GM23338 (cell line): ENCODE data around the gene CSTB. TPM values are rescaled to one million over a fixed set of nuclear protein-coding genes. Genes with fewer than 3 reads are reported as not detected.

Source experiments
- ATAC-seq: fragments of 200-7000 bp; cut with Tn5 transposase; 3 replicates; pipeline ENCODE4 v1.9.1; 2020
- DNase-seq: peaks from one replicate; pipeline ENCODE4 v3.0.0-alpha.2; 2015; ENCODE audit warnings: low spot score
- H2AFZ ChIP-seq: fragments of 200-600 bp; sonication (generic); 2 replicates; pipeline ENCODE4 v1.8.0; 2016; ENCODE audit warnings: antibody characterized with exemption, mild to moderate bottlenecking, moderate library complexity
- H3F3A ChIP-seq: fragments of 200-600 bp; sonication (generic); replicated peaks from 2 replicates; pipeline ENCODE4 v1.8.0; 2017; ENCODE audit warnings: antibody characterized with exemption, mixed run types, low read depth
- H3K27ac ChIP-seq: fragments of 200-600 bp; sonication (generic); 2 replicates; pipeline ENCODE4 v1.6.1; 2016; ENCODE audit warnings: low read depth
- H3K27me3 ChIP-seq: fragments of 200-600 bp; sonication (generic); 2 replicates; pipeline ENCODE4 v1.8.0; 2016; ENCODE audit warnings: mild to moderate bottlenecking, mixed run types, moderate library complexity; ENCODE audit not compliant: insufficient read depth
- H3K36me3 ChIP-seq: fragments of 200-600 bp; sonication (generic); 2 replicates; pipeline ENCODE4 v1.8.0; 2016; ENCODE audit warnings: mild to moderate bottlenecking; ENCODE audit not compliant: insufficient read depth
- H3K4me1 ChIP-seq: fragments of 200-600 bp; sonication (generic); 2 replicates; pipeline ENCODE4 v1.8.0; 2016; ENCODE audit warnings: mild to moderate bottlenecking, moderate library complexity; ENCODE audit not compliant: insufficient read depth
- H3K4me2 ChIP-seq: fragments of 200-600 bp; sonication (generic); 2 replicates; pipeline ENCODE4 v1.7.1; 2017; ENCODE audit warnings: mixed run types
- H3K4me3 ChIP-seq: fragments of 200-600 bp; sonication (generic); 2 replicates; pipeline ENCODE4 v1.6.1; 2016; ENCODE audit warnings: mixed run types
- H3K79me2 ChIP-seq: fragments of 200-600 bp; sonication (generic); replicated peaks from 2 replicates; pipeline ENCODE4 v1.8.0; 2017; ENCODE audit warnings: mild to moderate bottlenecking; ENCODE audit not compliant: insufficient read depth
- H3K9me2 ChIP-seq: fragments of 200-600 bp; sonication (generic); 2 replicates; pipeline ENCODE4 v1.8.0; 2017; ENCODE audit not compliant: insufficient read depth
- H4K20me1 ChIP-seq: fragments of 200-600 bp; sonication (generic); replicated peaks from 2 replicates; pipeline ENCODE4 v1.8.0; 2017; ENCODE audit warnings: mild to moderate bottlenecking; ENCODE audit not compliant: insufficient read depth
- H3K27ac Mint-ChIP-seq: 2 replicates; pipeline ENCODE4 v1.8.0; 2020; ENCODE audit warnings: inconsistent platforms, mild to moderate bottlenecking, moderate library complexity, mixed read lengths
- H3K27me3 Mint-ChIP-seq: 3 replicates; pipeline ENCODE4 v1.8.0; 2022; ENCODE audit warnings: low read depth, mild to moderate bottlenecking, moderate library complexity, mixed read lengths, inconsistent platforms; ENCODE audit not compliant: insufficient read depth, poor library complexity
- H3K36me3 Mint-ChIP-seq: 3 replicates; pipeline ENCODE4 v1.8.0; 2021; ENCODE audit warnings: low read depth, mild to moderate bottlenecking, inconsistent platforms, moderate library complexity, mixed read lengths
- H3K4me1 Mint-ChIP-seq: 3 replicates; pipeline ENCODE4 v1.8.0; 2020; ENCODE audit warnings: mild to moderate bottlenecking, inconsistent platforms, mixed read lengths
- H3K4me3 Mint-ChIP-seq: 3 replicates; pipeline ENCODE4 v1.8.0; 2021; ENCODE audit warnings: moderate library complexity, mild to moderate bottlenecking, inconsistent platforms, mixed read lengths
- H3K9me3 Mint-ChIP-seq: 3 replicates; pipeline ENCODE4 v1.8.0; 2020; ENCODE audit warnings: moderate library complexity, mild to moderate bottlenecking, inconsistent platforms, mixed read lengths
- CREB1 ChIP-seq: fragments of 250-450 bp; sonication (Bioruptor Pico); IDR thresholded peaks from 2 replicates; pipeline ENCODE4 v1.5.0; 2020; ENCODE audit warnings: low read depth, mild to moderate bottlenecking, moderate library complexity
- CTCF ChIP-seq, 2 experiments: fragments of 200-600 bp in 1 of 2; sonication (generic) in 1 of 2; conservative IDR thresholded peaks; 2 replicates each; pipeline versions ENCODE4 v1.5.1 to v1.6.1; 2016 to 2017; ENCODE audit warnings: antibody characterized with exemption in 2 of 2, low read depth in 2 of 2, mild to moderate bottlenecking in 2 of 2, moderate library complexity in 1 of 2
- ETS1 ChIP-seq: IDR thresholded peaks from 2 replicates; pipeline ENCODE4 v1.6.1; 2016; ENCODE audit warnings: antibody characterized with exemption
- EZH2 ChIP-seq: fragments of 200-600 bp; sonication (generic); IDR thresholded peaks from one replicate; pipeline ENCODE4 v1.8.0; 2017; ENCODE audit warnings: antibody characterized with exemption, mild to moderate bottlenecking, low read depth; ENCODE audit not compliant: unreplicated experiment
- EZH2phosphoT487 ChIP-seq: fragments of 200-600 bp; sonication (generic); IDR thresholded peaks from one replicate; pipeline ENCODE4 v1.8.1; 2018; ENCODE audit warnings: antibody characterized with exemption; ENCODE audit not compliant: unreplicated experiment
- JUNB ChIP-seq: IDR thresholded peaks from one replicate; pipeline ENCODE4 v1.6.1; 2016; ENCODE audit warnings: antibody characterized with exemption; ENCODE audit not compliant: unreplicated experiment
- NANOG ChIP-seq: IDR thresholded peaks from 2 replicates; pipeline ENCODE4 v1.6.1; 2016; ENCODE audit warnings: antibody characterized with exemption, borderline replicate concordance
- POLR2AphosphoS5 ChIP-seq: IDR thresholded peaks from 2 replicates; pipeline ENCODE4 v1.6.1; 2016; ENCODE audit warnings: antibody characterized with exemption, low read depth
- REST ChIP-seq: IDR thresholded peaks from one replicate; pipeline ENCODE4 v1.6.1; 2018; ENCODE audit warnings: antibody characterized with exemption; ENCODE audit not compliant: unreplicated experiment
- STAT1 ChIP-seq: IDR thresholded peaks from one replicate; pipeline ENCODE4 v1.6.1; 2016; ENCODE audit warnings: antibody characterized with exemption; ENCODE audit not compliant: unreplicated experiment
- ZNF114 ChIP-seq: fragments of 250-450 bp; sonication (Bioruptor Pico); IDR thresholded peaks from 2 replicates; pipeline ENCODE4 v1.5.0; 2020; ENCODE audit warnings: mild to moderate bottlenecking, moderate library complexity
- ZNF331 ChIP-seq: fragments of 250-450 bp; sonication (Bioruptor Pico); IDR thresholded peaks from 2 replicates; pipeline ENCODE4 v1.5.0; 2020; ENCODE audit warnings: low read depth, mild to moderate bottlenecking, moderate library complexity
- ZNF462 ChIP-seq: fragments of 250-450 bp; sonication (Bioruptor Pico); IDR thresholded peaks from 2 replicates; pipeline ENCODE4 v1.5.0; 2020; ENCODE audit warnings: mild to moderate bottlenecking, moderate library complexity
- polyA plus RNA-seq: library from polyadenylated mRNA; unstranded; fragments of >200 nt; fragmentation: Nextera tagmentation; extraction: Ambion mirVana; gene quantifications from 2 replicates; pipeline ENCODE4 v1.2.1, GENCODE V29; 2016
- total RNA-seq: library from RNA; depleted of rRNA; stranded (reverse); fragments of >200 nt; shearing (Covaris generic); gene quantifications from 2 replicates; pipeline ENCODE4 v1.2.3, GENCODE V29; 2014

Gene CSTB
- total and polyA plus RNA-seq, 2 experiments from 2014 or later, result 10.0 to 142 TPM

- Histone ChIP-seq H3K4me2 (no peak overlapping the region), H3K9me2 (no peaks in the 10 kb centered on the region), H3K79me2 (peaks cover 2% of the 10 kb centered on the region; the same call in 1 of the 2 replicates), H3K27ac (no peak overlapping the region), H3K36me3 (peaks cover 19% of the 10 kb centered on the region; the same call in 1 of the 2 replicates), H3K4me3 (no peak overlapping the region), H4K20me1 (no peaks in the 10 kb centered on the region; the same call in 1 of the 2 replicates), H2AFZ (no peak overlapping the region), H3K27me3 (no peaks in the 10 kb centered on the region), H3K4me1 (no peaks in the 10 kb centered on the region), H3F3A (0 out of 2 replicates have a peak, but pooled peaks cover 7% of the 10 kb centered on the region)
- no peak overlapping the region for H3K4me3 Mint-ChIP-seq
- no peaks in the 10 kb centered on the region for H3K9me3 Mint-ChIP-seq
- peaks cover 83% of the 10 kb centered on the region for H3K36me3 Mint-ChIP-seq
- DNase-seq, result no peak
- H3K27me3 Mint-ChIP-seq, result peaks cover 16% of the 10 kb centered on the region
- no peaks in the 10 kb centered on the region for H3K4me1 Mint-ChIP-seq
- H3K27ac Mint-ChIP-seq, result no peak overlapping the region
- no peak for ATAC-seq
- TF ChIP-seq JUNB (no peak), STAT1 (no peak), POLR2AphosphoS5 (no peak), ZNF114 (CRISPR knock-in tag) (no peak), REST (no peak), CREB1 (CRISPR knock-in tag) (no peak), ZNF462 (CRISPR knock-in tag) (no peak), EZH2phosphoT487 (no peak), CTCF (conservative IDR thresholded peaks at IDR 0.05; ENCODE audit: low read depth in 2 of 2) (no peak), ETS1 (no peak), NANOG (no peak), ZNF331 (CRISPR knock-in tag) (no peak), EZH2 (no peak)
Measured at GRCh38 chr21:43801006-43801783, 25.1 kb upstream of the CSTB start.
